Thymus (tissue), 11 donors: Measurements from ENCODE around the gene CD74. TPM values are rescaled to one million over a fixed set of nuclear protein-coding genes. Genes with fewer than 3 reads are reported as not detected.
A peak's percentile ranks its signal among the peaks of the same experiment; 100 is the strongest.
"Not testable (repeated sequence)": the region's sequence is repeated elsewhere in the genome, so short reads cannot be mapped to it uniquely, and the experiment has no call there.

ENCODE experiments used
- DNase-seq, 9 donors: peaks; one replicate each; pipeline ENCODE4 v3.0.0-alpha.2; 2013; ENCODE audit warnings: low spot score in 9 of 9, low read depth in 6 of 9, missing footprints in 1 of 9
- H3K27ac ChIP-seq, 2 donors: one replicate each; pipeline ENCODE4 v1.5.1; 2013; ENCODE audit warnings: control low read depth in 1 of 2, low read depth in 1 of 2, low read length in 1 of 2, mild to moderate bottlenecking in 1 of 2, moderate library complexity in 1 of 2
- H3K27me3 ChIP-seq, 2 donors: one replicate each; pipeline ENCODE4 v1.5.1; 2013; ENCODE audit warnings: low read length in 1 of 2; ENCODE audit not compliant: control insufficient read depth in 2 of 2, insufficient read depth in 1 of 2
- H3K36me3 ChIP-seq, 2 donors: one replicate each; pipeline ENCODE4 v1.5.1; 2013; ENCODE audit warnings: low read length in 1 of 2, mild to moderate bottlenecking in 1 of 2, moderate library complexity in 1 of 2; ENCODE audit not compliant: control insufficient read depth in 2 of 2, insufficient read depth in 2 of 2
- H3K4me1 ChIP-seq, 2 donors: one replicate each; pipeline ENCODE4 v1.5.1; 2013; ENCODE audit warnings: low read length in 2 of 2; ENCODE audit not compliant: control insufficient read depth in 2 of 2, insufficient read depth in 2 of 2
- H3K4me3 ChIP-seq, 2 donors: one replicate each; pipeline ENCODE4 v1.5.1; 2013; ENCODE audit warnings: low read length in 2 of 2, control low read depth in 1 of 2, mild to moderate bottlenecking in 1 of 2
- H3K9me3 ChIP-seq, 2 donors: one replicate each; pipeline ENCODE4 v1.5.1; 2013; ENCODE audit warnings: low read length in 1 of 2, mild to moderate bottlenecking in 1 of 2; ENCODE audit not compliant: control insufficient read depth in 2 of 2, insufficient read depth in 1 of 2
- WGBS: extraction: QIAGEN DNeasy Blood & Tissue Kit; methylation state at CpG from one replicate; pipeline ENCODE4 v1.1.7; 2013; 5-methylcytosine and 5-hydroxymethylcytosine counted together
- polyA plus RNA-seq: library from polyadenylated mRNA; stranded (reverse); fragments of 200-250 nt; gene quantifications from one replicate; pipeline ENCODE4 v1.2.3, GENCODE V29; 2013
- total RNA-seq: library from RNA; stranded (reverse); fragments of 120-200 nt; gene quantifications from one replicate; pipeline ENCODE4 v1.2.4, GENCODE V29; 2013
- donor health status: healthy.

The CD74 gene
- total and polyA plus RNA-seq, 2 donors = 1,741 to 2,730 TPM

- DNase-seq = no peak
- no peak overlapping the region for H3K4me3 ChIP-seq
- H3K4me1 ChIP-seq = peaks cover 11 to 28% of the 10 kb centered on the region in 2 donors
- WGBS = 81% methylated on average over 9 of the region's 9 CpGs
- no peaks in the 10 kb centered on the region for H3K36me3 ChIP-seq
- no peaks in the 10 kb centered on the region for H3K27me3 ChIP-seq
- no peak overlapping the region for H3K27ac ChIP-seq
- H3K9me3 ChIP-seq = peaks cover 0 to 10% of the 10 kb centered on the region in 2 donors
These were observed 42.0 kb upstream of the CD74 start for GRCh38 chr5:150454492-150455229.

- not testable (repeated sequence) for H3K27ac ChIP-seq, H3K9me3 ChIP-seq, H3K27me3 ChIP-seq, H3K4me3 ChIP-seq, H3K36me3 ChIP-seq, DNase-seq
- WGBS = 19% methylated on average over 8 of the region's 8 CpGs
- peaks cover 11 to 22% of the 10 kb centered on the region in 2 donors for H3K4me1 ChIP-seq
These were observed 41.3 kb upstream of the CD74 start for GRCh38 chr5:150454027-150454426.

GRCh38 chr5:150452914-150453313 lies 40.2 kb upstream of the CD74 start:
- WGBS = 98% methylated on average over 4 of the region's 4 CpGs

GRCh38 chr5:150451594-150451993 lies 38.9 kb upstream of the CD74 start:
- no peak overlapping the region for H3K4me3 ChIP-seq
- 90% methylated on average over 1 of the region's 1 CpG for WGBS
- DNase-seq = no peak
- H3K27me3 ChIP-seq = no peaks in the 10 kb centered on the region
- peaks cover 12 to 19% of the 10 kb centered on the region in 2 donors for H3K4me1 ChIP-seq
- H3K27ac ChIP-seq = no peak overlapping the region
- H3K9me3 ChIP-seq = peaks cover 0 to 7% of the 10 kb centered on the region in 2 donors
- peaks cover 10 to 20% of the 10 kb centered on the region in 2 donors for H3K36me3 ChIP-seq

More at GRCh38 chr5:150452914-150453313, 40.2 kb upstream of the CD74 start:
- no peak overlapping the region for H3K27ac ChIP-seq
- H3K4me3 ChIP-seq = no peak overlapping the region
- no peaks in the 10 kb centered on the region for H3K27me3 ChIP-seq
- H3K36me3 ChIP-seq = peaks cover 0 to 7% of the 10 kb centered on the region in 2 donors
- H3K9me3 ChIP-seq = peaks cover 0 to 7% of the 10 kb centered on the region in 2 donors
- no peak for DNase-seq
- peaks cover 22 to 26% of the 10 kb centered on the region in 2 donors for H3K4me1 ChIP-seq

- peaks cover 12 to 19% of the 10 kb centered on the region in 2 donors for H3K4me1 ChIP-seq
- 5% methylated on average over 58 of the region's 58 CpGs for WGBS
- H3K27ac ChIP-seq = peak within 1 kb of the TSS; percentile 94 to 100
These were observed 37.0 kb upstream of the CD74 start, which contains the start of gene RPS14 for GRCh38 chr5:150449517-150450339. RPS14 (minus strand) TSS chr5:150449739; CDS start chr5:150447733, 2,006 bp downstream.

GRCh38 chr5:150448952-150449516 lies 36.3 kb upstream of the CD74 start:
- H3K4me3 ChIP-seq = peak overlapping the region; percentile 84 to 88
- peaks cover 12 to 18% of the 10 kb centered on the region in 2 donors for H3K4me1 ChIP-seq
- H3K27ac ChIP-seq = peak overlapping the region; percentile 94 to 100
- DNase-seq = peak in 2 of 9 donors; percentile 18 to 62
- under 1% methylated on average over 31 of the region's 31 CpGs for WGBS
- H3K27me3 ChIP-seq = no peaks in the 10 kb centered on the region
- H3K9me3 ChIP-seq = peaks cover 0 to 7% of the 10 kb centered on the region in 2 donors
- peaks cover 35 to 46% of the 10 kb centered on the region in 2 donors for H3K36me3 ChIP-seq

More at GRCh38 chr5:150449517-150450339, 37.0 kb upstream of the CD74 start, which contains the start of gene RPS14:
- Histone ChIP-seq H3K27me3 (no peaks in the 10 kb centered on the region), H3K36me3 (peaks cover 28 to 39% of the 10 kb centered on the region in 2 donors), H3K4me3 (peak within 1 kb of the TSS; percentile 84 to 88), H3K9me3 (peaks cover 0 to 7% of the 10 kb centered on the region in 2 donors)
- peak; percentile 92 to 98 (median 97) for DNase-seq

- 35% methylated on average over 4 of the region's 4 CpGs for WGBS
These were observed 35.6 kb upstream of the CD74 start for GRCh38 chr5:150448334-150448733.

GRCh38 chr5:150447188-150447587 lies 34.5 kb upstream of the CD74 start:
- Histone ChIP-seq H3K27ac (no peak overlapping the region), H3K36me3 (peaks cover 44 to 56% of the 10 kb centered on the region in 2 donors), H3K4me1 (peaks cover 12 to 16% of the 10 kb centered on the region in 2 donors), H3K9me3 (peaks cover 0 to 7% of the 10 kb centered on the region in 2 donors), H3K4me3 (no peak overlapping the region), H3K27me3 (no peaks in the 10 kb centered on the region)
- no peak for DNase-seq
- WGBS = 98% methylated on average over 6 of the region's 6 CpGs

More at GRCh38 chr5:150448334-150448733, 35.6 kb upstream of the CD74 start:
- peak overlapping the region; percentile 84 to 88 for H3K4me3 ChIP-seq
- peak overlapping the region in 1 of 2 donors; percentile 94 for H3K27ac ChIP-seq
- no peaks in the 10 kb centered on the region for H3K27me3 ChIP-seq
- H3K4me1 ChIP-seq = peaks cover 12 to 16% of the 10 kb centered on the region in 2 donors
- H3K36me3 ChIP-seq = peaks cover 42 to 53% of the 10 kb centered on the region in 2 donors
- no peak for DNase-seq
- H3K9me3 ChIP-seq = peaks cover 0 to 7% of the 10 kb centered on the region in 2 donors
